A549 (cell line): ENCODE results near the gene ATP9A. TPM values are rescaled to one million over a fixed set of nuclear protein-coding genes. Genes with fewer than 3 reads are reported as not detected.

Experiments
- ATAC-seq, 2 experiments: fragments of 200-7000 bp in 1 of 2; fragments of >200 bp in 1 of 2; cut with Nextera tagmentation in 1 of 2; cut with Tn5 transposase in 1 of 2; 3 replicates each; pipeline versions ENCODE4 v1.8.0 to v1.9.1; 2018 to 2020; ENCODE audit warnings: mild to moderate bottlenecking in 1 of 2, moderate library complexity in 1 of 2
- CTCF ChIA-PET: fragments of 300-600 bp; sonication (Branson Sonifier 250); formaldehyde crosslinking; extraction: SDS; loops from one replicate; lab custom pipeline; 2021; ENCODE audit warnings: antibody characterized with exemption, inconsistent platforms; lab: Yijun Ruan, JAX
- POLR2A ChIA-PET: fragments of 350-600 bp; formaldehyde crosslinking; extraction: SDS; loops from one replicate; lab custom pipeline; 2021; ENCODE audit warnings: antibody characterized with exemption, inconsistent platforms; lab: Yijun Ruan, JAX
- DNase-seq, 2 experiments: peaks; one replicate each; pipeline versions ENCODE4 v3.0.0 to v3.0.0-alpha.2; 2011 to 2016; ENCODE audit warnings: low read depth in 1 of 2, low spot score in 1 of 2
- FAIRE-seq: peaks from 2 replicates; lab custom pipeline; 2011; peaks lifted over from hg19 to GRCh38; lab: Jason Lieb, UNC
- H3K27ac ChIP-seq, 2 experiments: fragments of >200 bp; sonication (Bioruptor Twin); formaldehyde crosslinking; 3 replicates each; pipeline ENCODE4 v1.5.1; 2016 to 2017
- H3K4me1 ChIP-seq: fragments of >200 bp; sonication (Bioruptor Twin); formaldehyde crosslinking; 3 replicates; pipeline ENCODE4 v1.6.1; 2016
- H3K4me2 ChIP-seq: fragments of >200 bp; sonication (Bioruptor Twin); formaldehyde crosslinking; 3 replicates; pipeline ENCODE4 v1.6.1; 2016
- H3K4me3 ChIP-seq: fragments of >200 bp; sonication (Bioruptor Twin); formaldehyde crosslinking; 3 replicates; pipeline ENCODE4 v1.5.1; 2016
- H3K9me3 ChIP-seq: fragments of >200 bp; sonication (Bioruptor Twin); formaldehyde crosslinking; 3 replicates; pipeline ENCODE4 v1.6.1; 2016
- ATOH8 ChIP-seq: fragments of 250-450 bp; sonication (Bioruptor Pico); IDR thresholded peaks from 2 replicates; pipeline ENCODE4 v1.5.0; 2020; ENCODE audit warnings: low read depth, mild to moderate bottlenecking, moderate library complexity
- BCL3 ChIP-seq: fragments of >200 bp; sonication (Bioruptor Twin); formaldehyde crosslinking; IDR thresholded peaks from 3 replicates; pipeline ENCODE4 v1.6.1; 2016
- CEBPB ChIP-seq, 2 experiments: fragments of >200 bp in 1 of 2; sonication (Bioruptor Twin) in 1 of 2; formaldehyde crosslinking in 1 of 2; IDR thresholded peaks; 2 replicates each; pipeline ENCODE4 v1.6.1; 2012 to 2016
- CHD4 ChIP-seq: fragments of 200-600 bp; sonication (generic); IDR thresholded peaks from 2 replicates; pipeline ENCODE4 v1.6.1; 2016; ENCODE audit warnings: antibody characterized with exemption, mild to moderate bottlenecking, borderline replicate concordance
- CTCF ChIP-seq: fragments of >200 bp; sonication (Bioruptor Twin); formaldehyde crosslinking; IDR thresholded peaks from 3 replicates; pipeline ENCODE4 v1.5.1; 2016
- EHF ChIP-seq: fragments of 250-450 bp; sonication (Bioruptor Pico); IDR thresholded peaks from 2 replicates; pipeline ENCODE4 v1.5.0; 2020; ENCODE audit warnings: mild to moderate bottlenecking
- EHMT2 ChIP-seq: fragments of 200-600 bp; sonication (generic); IDR thresholded peaks from 2 replicates; pipeline ENCODE4 v1.6.1; 2016; ENCODE audit warnings: antibody characterized with exemption, low read depth, mild to moderate bottlenecking, moderate library complexity
- EP300 ChIP-seq, 2 experiments: fragments of >200 bp; sonication (Bioruptor Twin); formaldehyde crosslinking; IDR thresholded peaks; 2 replicates in 1 of 2; 3 replicates in 1 of 2; pipeline ENCODE4 v1.6.1; 2016 to 2017
- FOSL2 ChIP-seq, 2 experiments: fragments of 450-650 bp in 1 of 2; fragments of >200 bp in 1 of 2; sonication (Bioruptor Twin) in 1 of 2; formaldehyde crosslinking; IDR thresholded peaks; 2 replicates each; pipeline versions ENCODE4 v1.5.0 to v1.6.1; 2016 to 2020; ENCODE audit warnings: mild to moderate bottlenecking in 1 of 2, moderate library complexity in 1 of 2
- FOXS1 ChIP-seq: fragments of 250-450 bp; sonication (Bioruptor Pico); IDR thresholded peaks from 2 replicates; pipeline ENCODE4 v1.5.0; 2020; ENCODE audit warnings: mild to moderate bottlenecking, moderate library complexity
- GATA3 ChIP-seq: IDR thresholded peaks from 2 replicates; pipeline ENCODE4 v1.6.1; 2012; ENCODE audit warnings: borderline replicate concordance
- HOXB5 ChIP-seq: fragments of 250-450 bp; sonication (Bioruptor Pico); IDR thresholded peaks from 2 replicates; pipeline ENCODE4 v1.5.0; 2020; ENCODE audit warnings: mild to moderate bottlenecking, moderate library complexity
- JUN ChIP-seq, 2 experiments: fragments of >200 bp; sonication (Bioruptor Twin); formaldehyde crosslinking; IDR thresholded peaks; 2 replicates in 1 of 2; 3 replicates in 1 of 2; pipeline ENCODE4 v1.6.1; 2016 to 2017
- KDM1A ChIP-seq: fragments of 200-600 bp; sonication (generic); IDR thresholded peaks from 2 replicates; pipeline ENCODE4 v1.6.1; 2016; ENCODE audit warnings: low read depth, mild to moderate bottlenecking
- KDM5A ChIP-seq: fragments of 200-600 bp; sonication (generic); IDR thresholded peaks from 2 replicates; pipeline ENCODE4 v1.6.1; 2016; ENCODE audit warnings: antibody characterized with exemption, mild to moderate bottlenecking
- MAX ChIP-seq: IDR thresholded peaks from 2 replicates; pipeline ENCODE4 v1.6.1; 2012
- MYC ChIP-seq: IDR thresholded peaks from 2 replicates; pipeline ENCODE4 v1.6.1; 2012; ENCODE audit warnings: mild to moderate bottlenecking, inconsistent platforms, low read length, improper control_type of control experiment, borderline replicate concordance
- PHF8 ChIP-seq: fragments of 200-600 bp; sonication (generic); IDR thresholded peaks from 2 replicates; pipeline ENCODE4 v1.6.1; 2016; ENCODE audit warnings: low read depth, mild to moderate bottlenecking, antibody characterized with exemption, moderate library complexity, borderline replicate concordance
- RAD21 ChIP-seq, 2 experiments: fragments of >200 bp in 1 of 2; sonication (Bioruptor Twin) in 1 of 2; formaldehyde crosslinking in 1 of 2; IDR thresholded peaks in 1 of 2; conservative IDR thresholded peaks in 1 of 2; 2 replicates in 1 of 2; 3 replicates in 1 of 2; pipeline ENCODE4 v1.6.1; 2012 to 2018; ENCODE audit warnings: inconsistent platforms in 1 of 2
- RNF2 ChIP-seq: fragments of 200-600 bp; sonication (generic); IDR thresholded peaks from 2 replicates; pipeline ENCODE4 v1.6.1; 2016; ENCODE audit warnings: low read depth, mild to moderate bottlenecking, antibody characterized with exemption, moderate library complexity, borderline replicate concordance
- SMC3 ChIP-seq: fragments of >200 bp; sonication (Bioruptor Twin); formaldehyde crosslinking; IDR thresholded peaks from 3 replicates; pipeline ENCODE4 v1.6.1; 2018; ENCODE audit warnings: inconsistent platforms
- SREBF2 ChIP-seq: fragments of 450-650 bp; IDR thresholded peaks from 2 replicates; pipeline ENCODE4 v1.6.1; 2014; ENCODE audit warnings: mild to moderate bottlenecking, moderate library complexity
- TP53 ChIP-seq: fragments of 250-450 bp; sonication (Bioruptor Pico); IDR thresholded peaks from 2 replicates; pipeline ENCODE4 v1.5.0; 2021; ENCODE audit warnings: mild to moderate bottlenecking, moderate library complexity
- ZFP36 ChIP-seq: fragments of 450-650 bp; IDR thresholded peaks from 2 replicates; pipeline ENCODE4 v1.6.1; 2014; ENCODE audit warnings: borderline replicate concordance; ENCODE audit not compliant: partially characterized antibody
- WGBS: methylation state at CpG from one replicate; pipeline ENCODE4 v1.1.6; 2017; ENCODE audit errors: missing lambda C conversion rate; 5-methylcytosine and 5-hydroxymethylcytosine counted together
- polyA plus RNA-seq, 4 experiments: library from polyadenylated mRNA; depleted of rRNA in 3 of 4; stranded (reverse); fragments of >200 nt; fragmentation: RNase III in 1 of 4; extraction: RNeasy Plus Mini Kit Qiagen cat#74134 plus additional on column Dnase treatment in 1 of 4; gene quantifications; 2 replicates in 3 of 4; 3 replicates in 1 of 4; pipeline ENCODE4 v1.2.3, GENCODE V29; 2011 to 2017

Gene ATP9A
- polyA plus RNA-seq, 2 of the 4 experiments (the other 2 are of a cell fraction), result 9.9 to 23.6 TPM

GRCh38 chr20:51608061-51608460 is 160.1 kb downstream of the ATP9A start:
- H3K4me1 ChIP-seq, result no peaks in the 10 kb centered on the region
- no peak for ATAC-seq
- FAIRE-seq, result no peak
- no peak overlapping the region for H3K27ac ChIP-seq
- CTCF ChIA-PET, result interaction anchor here (0.7 to 2.1 kb wide), 7 partner anchors 11 to 475 kb away, joined by 3 to 9 read pairs (median 5); no protein-coding TSS in a partner anchor
- no peak overlapping the region for H3K4me2 ChIP-seq
- TF ChIP-seq KDM5A, result no peak
- TF ChIP-seq EHMT2, result no peak
- no peak for TF ChIP-seq ZFP36
- TF ChIP-seq MAX, result no peak
- no peak for TF ChIP-seq CTCF
- no peak for TF ChIP-seq FOSL2 (IDR thresholded peaks at IDR 0.05)
- TF ChIP-seq FOSL2 (CRISPR knock-in tag; IDR thresholded peaks at IDR 0.05), result no peak
- no peak for TF ChIP-seq CHD4
- TF ChIP-seq EP300 (IDR thresholded peaks at IDR 0.05), result no peak
- no peak for TF ChIP-seq KDM1A
- no peaks in the 10 kb centered on the region for H3K9me3 ChIP-seq
- POLR2A ChIA-PET, result no interaction called here
- DNase-seq, result no peak
- no peak overlapping the region for H3K4me3 ChIP-seq
- 88% methylated on average over 5 of the region's 5 CpGs for WGBS

- POLR2A ChIA-PET, result no interaction called here
These were observed 161.0 kb downstream of the ATP9A start for GRCh38 chr20:51607170-51607569.

More at GRCh38 chr20:51607170-51607569, 161.0 kb downstream of the ATP9A start:
- 72% methylated on average over 2 of the region's 2 CpGs for WGBS
- TF ChIP-seq MAX (no peak), TP53 (no peak), BCL3 (no peak), EHMT2 (no peak), SREBF2 (no peak), ATOH8 (no peak), JUN (IDR thresholded peaks at IDR 0.05) (no peak), GATA3 (no peak), RNF2 (no peak), KDM1A (no peak), RAD21 (conservative IDR thresholded peaks at IDR 0.05 in 1 of 2, IDR thresholded peaks at IDR 0.05 in 1 of 2) (no peak), CEBPB (IDR thresholded peaks at IDR 0.05) (no peak), MYC (no peak), SMC3 (no peak), FOXS1 (no peak), PHF8 (no peak), EHF (CRISPR knock-in tag) (no peak), HOXB5 (CRISPR knock-in tag) (no peak)
- Histone ChIP-seq H3K4me2 (no peak overlapping the region), H3K27ac (no peak overlapping the region), H3K4me1 (no peaks in the 10 kb centered on the region), H3K4me3 (no peak overlapping the region), H3K9me3 (no peaks in the 10 kb centered on the region)
- CTCF ChIA-PET, result interaction anchor here (1.2 kb wide), 1 partner anchor 16 kb away, joined by 3 read pairs; no protein-coding TSS in a partner anchor
- no peak for FAIRE-seq
- DNase-seq, result no peak
- no peak for ATAC-seq
